Femur (tissue), 1 donor: ENCODE measurements around the gene ROS1.
"Not testable (repeated sequence)": the region's sequence is repeated elsewhere in the genome, so short reads cannot be mapped to it uniquely, and the experiment has no call there.

ENCODE experiments used
- DNase-seq: peaks from one replicate; pipeline ENCODE4 v3.0.0-alpha.2; 2017

The ROS1 gene

GRCh38 chr6:117425431-117426153 lies at the start of gene ROS1:
Gene ROS1, minus strand, starts transcription at chr6:117425942. Its CDS starts 286 bp downstream, at chr6:117425656.
- no peak for DNase-seq

- no peak for DNase-seq
Observed at GRCh38 chr6:117473401-117473800, 47.7 kb upstream of the ROS1 start.

GRCh38 chr6:117472667-117473066 lies 46.9 kb upstream of the ROS1 start:
- DNase-seq, result no peak

GRCh38 chr6:117469791-117470190 lies 44.0 kb upstream of the ROS1 start:
- no peak for DNase-seq

GRCh38 chr6:117469356-117469755 lies 43.6 kb upstream of the ROS1 start:
- no peak for DNase-seq

GRCh38 chr6:117468527-117468926 lies 42.8 kb upstream of the ROS1 start:
- DNase-seq, result not testable (repeated sequence)

- no peak for DNase-seq
Observed at GRCh38 chr6:117467876-117468275, 42.1 kb upstream of the ROS1 start.

- DNase-seq, result no peak
Observed at GRCh38 chr6:117465691-117466090, 39.9 kb upstream of the ROS1 start.

GRCh38 chr6:117464700-117465099 lies 39.0 kb upstream of the ROS1 start:
- DNase-seq, result no peak

- no peak for DNase-seq
Observed at GRCh38 chr6:117463762-117464665, 38.3 kb upstream of the ROS1 start.

- no peak for DNase-seq
Observed at GRCh38 chr6:117459204-117459944, 33.6 kb upstream of the ROS1 start.

- no peak for DNase-seq
Observed at GRCh38 chr6:117456998-117457397, 31.3 kb upstream of the ROS1 start.

- no peak for DNase-seq
Observed at GRCh38 chr6:117456250-117456649, 30.5 kb upstream of the ROS1 start.

- DNase-seq, result no peak
Observed at GRCh38 chr6:117451671-117452070, 25.9 kb upstream of the ROS1 start.

- peak; percentile 63 for DNase-seq
Observed at GRCh38 chr6:117449549-117450439, 24.1 kb upstream of the ROS1 start.

GRCh38 chr6:117448732-117449485 lies 23.2 kb upstream of the ROS1 start:
- no peak for DNase-seq

GRCh38 chr6:117448011-117448410 lies 22.3 kb upstream of the ROS1 start:
- no peak for DNase-seq

GRCh38 chr6:117446861-117447260 lies 21.1 kb upstream of the ROS1 start:
- DNase-seq, result no peak

- no peak for DNase-seq
Observed at GRCh38 chr6:117444600-117444999, 18.9 kb upstream of the ROS1 start.

- DNase-seq, result not testable (repeated sequence)
Observed at GRCh38 chr6:117442313-117442712, 16.6 kb upstream of the ROS1 start.

GRCh38 chr6:117441824-117442264 lies 16.1 kb upstream of the ROS1 start:
- DNase-seq, result no peak
